Parathyroid adenoma (tissue), 2 donors: ENCODE results near the gene ETFRF1.

Source experiments
- H2AFZ ChIP-seq: fragments of 300-600 bp; sonication (generic); one replicate; pipeline ENCODE4 v1.7.0; 2017; ENCODE audit warnings: antibody characterized with exemption, mild to moderate bottlenecking
- H3K27ac ChIP-seq: fragments of 300-600 bp; sonication (generic); one replicate; pipeline ENCODE4 v1.7.0; 2017
- H3K27me3 ChIP-seq: fragments of 300-600 bp; sonication (generic); one replicate; pipeline ENCODE4 v1.7.0; 2017; ENCODE audit warnings: low read length; ENCODE audit not compliant: control insufficient read depth, insufficient read depth
- H3K36me3 ChIP-seq: fragments of 300-600 bp; sonication (generic); one replicate; pipeline ENCODE4 v1.7.0; 2017; ENCODE audit warnings: low read length; ENCODE audit not compliant: control insufficient read depth, insufficient read depth
- H3K4me1 ChIP-seq: fragments of 300-600 bp; sonication (generic); one replicate; pipeline ENCODE4 v1.7.0; 2017; ENCODE audit warnings: control low read depth
- H3K4me2 ChIP-seq: fragments of 300-600 bp; sonication (generic); one replicate; pipeline ENCODE4 v1.7.0; 2017; ENCODE audit warnings: low read length
- H3K4me3 ChIP-seq: fragments of 300-600 bp; sonication (generic); one replicate; pipeline ENCODE4 v1.7.0; 2017; ENCODE audit warnings: low read depth, low read length
- H3K79me2 ChIP-seq: fragments of 300-600 bp; sonication (generic); one replicate; pipeline ENCODE4 v1.7.0; 2017; ENCODE audit warnings: control low read depth
- H3K9ac ChIP-seq: fragments of 300-600 bp; sonication (generic); one replicate; pipeline ENCODE4 v1.7.0; 2017; ENCODE audit warnings: mild to moderate bottlenecking
- H3K9me3 ChIP-seq: fragments of 300-600 bp; sonication (generic); one replicate; pipeline ENCODE4 v1.7.0; 2017; ENCODE audit warnings: low read length; ENCODE audit not compliant: control insufficient read depth
- TF ChIP-seq, protein P1 (sequence below): fragments of 300-600 bp; sonication (generic); IDR thresholded peaks from one replicate; pipeline ENCODE4 v1.7.0; 2017; ENCODE audit warnings: antibody characterized with exemption, mild to moderate bottlenecking
- donor health status: primary hyperparathyroidism.

ETFRF1 gene

DNA sequence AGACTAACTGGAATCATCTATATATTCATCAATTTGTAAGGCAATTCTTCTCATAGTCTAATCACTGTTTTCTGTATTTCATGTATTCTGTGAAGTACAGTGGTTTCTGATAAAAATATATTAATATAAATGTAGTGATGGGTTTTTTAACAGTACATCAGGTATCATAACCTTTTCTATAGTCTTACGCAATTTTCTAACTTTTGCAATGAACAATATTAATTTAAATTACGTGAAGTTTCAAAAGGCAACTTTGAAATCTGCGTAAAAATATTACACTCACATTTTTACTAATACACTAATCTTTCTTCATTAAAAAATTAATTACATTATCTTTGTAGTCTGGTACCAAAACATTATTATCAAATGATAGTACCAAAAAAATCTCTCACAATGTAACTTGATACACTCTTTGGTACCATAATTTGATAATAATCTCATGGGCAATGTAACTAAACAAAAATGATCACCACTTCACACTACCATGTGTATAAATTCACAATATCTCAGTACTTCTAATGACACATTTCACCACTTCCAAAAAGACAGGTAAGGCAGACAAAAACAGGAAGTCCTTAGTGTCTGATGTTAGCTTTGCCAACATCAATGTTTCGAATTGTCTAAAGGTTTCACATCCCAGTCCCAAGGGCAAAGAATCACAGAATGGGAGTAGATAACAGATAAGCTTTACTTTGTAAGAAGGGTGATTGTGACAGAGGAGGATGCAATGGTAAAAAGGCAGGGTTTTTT lies 8.8 kb upstream of the ETFRF1 start:
- TF ChIP-seq, protein P1, sequence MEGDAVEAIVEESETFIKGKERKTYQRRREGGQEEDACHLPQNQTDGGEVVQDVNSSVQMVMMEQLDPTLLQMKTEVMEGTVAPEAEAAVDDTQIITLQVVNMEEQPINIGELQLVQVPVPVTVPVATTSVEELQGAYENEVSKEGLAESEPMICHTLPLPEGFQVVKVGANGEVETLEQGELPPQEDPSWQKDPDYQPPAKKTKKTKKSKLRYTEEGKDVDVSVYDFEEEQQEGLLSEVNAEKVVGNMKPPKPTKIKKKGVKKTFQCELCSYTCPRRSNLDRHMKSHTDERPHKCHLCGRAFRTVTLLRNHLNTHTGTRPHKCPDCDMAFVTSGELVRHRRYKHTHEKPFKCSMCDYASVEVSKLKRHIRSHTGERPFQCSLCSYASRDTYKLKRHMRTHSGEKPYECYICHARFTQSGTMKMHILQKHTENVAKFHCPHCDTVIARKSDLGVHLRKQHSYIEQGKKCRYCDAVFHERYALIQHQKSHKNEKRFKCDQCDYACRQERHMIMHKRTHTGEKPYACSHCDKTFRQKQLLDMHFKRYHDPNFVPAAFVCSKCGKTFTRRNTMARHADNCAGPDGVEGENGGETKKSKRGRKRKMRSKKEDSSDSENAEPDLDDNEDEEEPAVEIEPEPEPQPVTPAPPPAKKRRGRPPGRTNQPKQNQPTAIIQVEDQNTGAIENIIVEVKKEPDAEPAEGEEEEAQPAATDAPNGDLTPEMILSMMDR = no peak
- Histone ChIP-seq H3K27ac (no peak overlapping the region), H3K4me3 (no peak overlapping the region)

DNA sequence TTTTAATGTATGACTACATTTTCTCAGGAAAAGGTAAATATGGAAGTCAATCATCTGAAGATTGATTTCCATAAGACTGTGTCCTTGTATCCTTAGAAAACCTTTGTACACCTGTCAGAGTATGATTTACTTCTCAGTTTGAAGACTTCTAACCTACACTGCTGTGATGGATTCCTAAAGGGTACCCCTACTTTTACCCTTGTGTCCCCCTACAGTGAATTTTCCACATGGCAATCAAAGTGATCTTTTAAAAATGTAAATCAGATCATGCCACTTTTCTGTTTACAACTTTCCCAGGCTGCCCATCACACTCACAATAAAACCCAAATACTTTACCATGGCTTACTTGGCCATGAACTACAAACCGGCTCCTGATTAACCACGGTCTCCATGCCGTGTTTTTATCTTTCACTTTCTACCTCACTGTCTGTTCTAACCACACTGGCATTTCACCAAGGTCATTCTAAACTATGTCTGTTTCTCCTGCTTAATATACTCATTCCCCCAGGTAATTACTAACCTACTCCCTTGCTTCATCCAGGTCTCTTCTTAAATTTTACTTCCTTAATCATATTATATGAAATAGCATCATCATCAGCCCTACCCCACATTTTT lies 8.1 kb upstream of the ETFRF1 start:
- no peak overlapping the region for H2AFZ ChIP-seq
- H3K36me3 ChIP-seq = no peaks in the 10 kb centered on the region
- H3K27ac ChIP-seq = no peak overlapping the region
- peaks cover 5% of the 10 kb centered on the region for H3K79me2 ChIP-seq
- no peaks in the 10 kb centered on the region for H3K9me3 ChIP-seq
- no peaks in the 10 kb centered on the region for H3K27me3 ChIP-seq
- H3K4me1 ChIP-seq = peaks cover 8% of the 10 kb centered on the region
- H3K4me2 ChIP-seq = no peak overlapping the region
- TF ChIP-seq, protein P1 = no peak
- H3K9ac ChIP-seq = no peak overlapping the region
- no peak overlapping the region for H3K4me3 ChIP-seq

More for the DNA sequence above, 8.8 kb upstream of the ETFRF1 start:
- Histone ChIP-seq H3K9ac (no peak overlapping the region), H3K4me1 (peaks cover 8% of the 10 kb centered on the region), H2AFZ (no peak overlapping the region), H3K36me3 (no peaks in the 10 kb centered on the region), H3K9me3 (no peaks in the 10 kb centered on the region), H3K27me3 (no peaks in the 10 kb centered on the region), H3K4me2 (no peak overlapping the region), H3K79me2 (peaks cover 4% of the 10 kb centered on the region)

DNA sequence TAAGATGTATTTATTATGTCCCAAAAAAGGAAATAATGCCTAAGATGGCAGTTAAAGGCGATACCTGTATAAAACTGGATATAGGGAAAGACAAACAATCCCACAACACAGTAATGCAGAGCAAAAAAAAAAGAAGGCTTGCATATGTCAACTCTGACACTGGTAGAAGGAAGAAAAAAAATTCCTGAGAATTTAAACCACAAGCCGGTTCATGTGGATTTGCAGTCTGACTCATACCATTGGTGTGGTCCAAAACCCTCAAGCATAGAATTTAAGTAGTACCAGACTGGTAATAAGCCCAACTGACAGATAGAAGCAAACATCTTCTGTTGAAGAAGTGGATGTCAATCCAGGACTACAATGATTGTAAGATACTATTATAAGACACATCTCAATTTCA lies 7.3 kb upstream of the ETFRF1 start:
- no peak overlapping the region for H3K4me2 ChIP-seq
- H3K4me3 ChIP-seq = no peak overlapping the region
- H3K27ac ChIP-seq = no peak overlapping the region
- H3K79me2 ChIP-seq = peaks cover 5% of the 10 kb centered on the region
- no peaks in the 10 kb centered on the region for H3K36me3 ChIP-seq
- H3K4me1 ChIP-seq = peaks cover 8% of the 10 kb centered on the region
- TF ChIP-seq, protein P1 = no peak
- H3K9ac ChIP-seq = no peak overlapping the region
- no peaks in the 10 kb centered on the region for H3K27me3 ChIP-seq
- H2AFZ ChIP-seq = no peak overlapping the region
- no peaks in the 10 kb centered on the region for H3K9me3 ChIP-seq

DNA sequence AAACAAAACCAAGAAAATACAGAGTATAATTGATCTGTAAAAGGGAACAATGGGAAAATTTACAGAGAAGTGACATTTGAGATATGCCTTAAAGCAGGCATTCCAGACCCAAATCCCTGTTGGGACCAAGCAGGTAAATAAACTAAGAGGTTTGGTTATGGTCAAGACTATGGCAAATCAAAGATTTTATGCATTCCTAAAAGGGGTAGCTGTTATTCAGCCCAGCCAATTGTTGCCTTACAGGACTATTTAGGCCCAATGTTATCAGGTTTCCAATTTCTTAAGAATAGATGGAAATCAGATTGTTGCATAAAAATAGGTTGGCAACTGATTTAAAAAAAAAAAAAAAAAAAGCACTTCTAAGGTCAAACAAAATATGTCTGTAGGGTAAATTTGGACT lies 5.4 kb upstream of the ETFRF1 start:
- peaks cover 9% of the 10 kb centered on the region for H3K79me2 ChIP-seq
- TF ChIP-seq, protein P1 = no peak
- peaks cover 8% of the 10 kb centered on the region for H3K4me1 ChIP-seq
- H3K4me2 ChIP-seq = no peak overlapping the region
- no peak overlapping the region for H3K9ac ChIP-seq
- no peak overlapping the region for H2AFZ ChIP-seq
- H3K9me3 ChIP-seq = no peaks in the 10 kb centered on the region
- H3K36me3 ChIP-seq = no peaks in the 10 kb centered on the region
- H3K27ac ChIP-seq = no peak overlapping the region
- no peak overlapping the region for H3K4me3 ChIP-seq
- no peaks in the 10 kb centered on the region for H3K27me3 ChIP-seq
